Small intestine (tissue), 7 donors: Measurements from ENCODE around the gene TSHZ1. TPM values are rescaled to one million over a fixed set of nuclear protein-coding genes. Genes with fewer than 3 reads are reported as not detected.

Source experiments
- DNase-seq, 2 donors: peaks; one replicate each; pipeline versions ENCODE4 v3.0.0 to v3.0.0-alpha.2; 2013
- FAIRE-seq: peaks from 2 replicates; lab custom pipeline; 2012; peaks lifted over from hg19 to GRCh38; lab: Jason Lieb, UNC
- H3K27ac ChIP-seq, 3 donors: one replicate each; pipeline ENCODE4 v1.5.1; 2013; ENCODE audit warnings: low read length in 2 of 3, mild to moderate bottlenecking in 2 of 3, control low read depth in 1 of 3, inconsistent platforms in 1 of 3, low read depth in 1 of 3, moderate library complexity in 1 of 3
- H3K27me3 ChIP-seq, 3 donors: one replicate each; pipeline ENCODE4 v1.6.1; 2013; ENCODE audit warnings: low read length in 3 of 3, inconsistent platforms in 1 of 3; ENCODE audit not compliant: control insufficient read depth in 3 of 3, insufficient read depth in 3 of 3
- H3K36me3 ChIP-seq, 3 donors: one replicate each; pipeline ENCODE4 v1.6.1; 2013; ENCODE audit warnings: low read length in 3 of 3, inconsistent platforms in 1 of 3, low read depth in 1 of 3, mild to moderate bottlenecking in 1 of 3, moderate library complexity in 1 of 3; ENCODE audit not compliant: control insufficient read depth in 3 of 3, insufficient read depth in 2 of 3
- H3K4me1 ChIP-seq, 3 donors: one replicate each; pipeline ENCODE4 v1.6.1; 2013; ENCODE audit warnings: low read length in 2 of 3, inconsistent platforms in 1 of 3, low read depth in 1 of 3, mild to moderate bottlenecking in 1 of 3, moderate library complexity in 1 of 3; ENCODE audit not compliant: control insufficient read depth in 3 of 3, insufficient read depth in 2 of 3
- H3K4me3 ChIP-seq, 3 donors: one replicate each; pipeline ENCODE4 v1.5.1; 2013; ENCODE audit warnings: low read length in 3 of 3, control low read depth in 1 of 3, inconsistent platforms in 1 of 3, low read depth in 1 of 3, mild to moderate bottlenecking in 1 of 3, moderate library complexity in 1 of 3
- H3K9me3 ChIP-seq, 2 donors: one replicate each; pipeline ENCODE4 v1.6.1; 2013; ENCODE audit warnings: low read depth in 1 of 2, low read length in 1 of 2; ENCODE audit not compliant: control insufficient read depth in 2 of 2, insufficient read depth in 1 of 2
- WGBS, 3 donors: extraction: QIAGEN DNeasy Blood & Tissue Kit; methylation state at CpG; one replicate each; pipeline ENCODE4 v1.1.7; 2013; 5-methylcytosine and 5-hydroxymethylcytosine counted together
- polyA plus RNA-seq, 4 donors: library from polyadenylated mRNA; stranded (reverse) in 3 of 4; unstranded in 1 of 4; fragments of 200-250 nt in 3 of 4; fragments of 120-200 nt in 1 of 4; gene quantifications; one replicate each; pipeline versions ENCODE4 v1.2.1 to v1.2.3, GENCODE V29; 2013
- donor health status: healthy with polysubstance abuse.
- donor health status: control.
- donor health status: control.
- donor health status: Bipolar disorder and iron deficiency.
- donor health status: healthy.

TSHZ1 gene
- polyA plus RNA-seq, 4 donors, result 7.3 to 41.9 (median 10.3) TPM

DNA sequence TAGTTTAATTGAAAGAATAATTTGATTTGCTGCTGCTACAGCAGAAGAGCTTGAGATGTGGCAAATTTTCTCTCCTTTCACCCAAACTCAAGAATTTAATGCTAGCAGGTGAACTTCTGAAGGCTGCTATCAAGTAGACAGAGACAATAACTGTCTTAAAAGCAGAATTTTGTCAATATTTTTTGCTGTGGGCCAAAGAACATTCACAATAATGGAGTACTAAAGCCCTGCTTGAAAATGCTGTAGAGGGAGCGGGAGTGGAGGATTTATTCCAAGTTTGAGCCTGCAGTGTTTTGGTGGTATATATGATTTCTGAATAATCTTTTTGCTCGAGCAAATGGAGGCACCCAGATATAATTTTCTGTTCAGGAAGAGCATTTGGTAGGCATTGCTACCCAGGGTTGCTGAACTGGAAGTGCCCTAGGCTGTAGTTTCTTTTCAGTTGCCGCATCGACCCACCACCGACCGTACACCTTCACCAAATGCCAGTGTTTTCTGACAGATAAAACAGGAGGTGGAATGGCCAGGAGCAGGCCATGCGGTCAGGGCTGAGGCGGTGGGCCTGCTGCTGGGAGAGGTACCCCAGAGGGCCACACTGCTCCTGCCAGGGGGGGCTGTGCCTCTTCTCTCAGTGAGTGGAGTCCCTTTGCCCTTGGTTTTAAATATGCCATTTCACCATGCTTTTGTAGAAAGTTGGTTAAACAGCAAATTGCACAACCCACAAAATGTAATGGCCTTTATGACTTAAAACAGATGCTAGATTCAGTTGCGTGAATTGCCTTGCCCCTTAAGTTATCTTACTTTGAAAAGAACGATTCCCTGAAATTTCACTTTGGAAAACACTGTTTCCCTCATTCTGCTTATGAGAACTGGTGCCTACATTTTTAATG, 36.4 kb downstream of the TSHZ1 start:
- FAIRE-seq, result no peak

DNA sequence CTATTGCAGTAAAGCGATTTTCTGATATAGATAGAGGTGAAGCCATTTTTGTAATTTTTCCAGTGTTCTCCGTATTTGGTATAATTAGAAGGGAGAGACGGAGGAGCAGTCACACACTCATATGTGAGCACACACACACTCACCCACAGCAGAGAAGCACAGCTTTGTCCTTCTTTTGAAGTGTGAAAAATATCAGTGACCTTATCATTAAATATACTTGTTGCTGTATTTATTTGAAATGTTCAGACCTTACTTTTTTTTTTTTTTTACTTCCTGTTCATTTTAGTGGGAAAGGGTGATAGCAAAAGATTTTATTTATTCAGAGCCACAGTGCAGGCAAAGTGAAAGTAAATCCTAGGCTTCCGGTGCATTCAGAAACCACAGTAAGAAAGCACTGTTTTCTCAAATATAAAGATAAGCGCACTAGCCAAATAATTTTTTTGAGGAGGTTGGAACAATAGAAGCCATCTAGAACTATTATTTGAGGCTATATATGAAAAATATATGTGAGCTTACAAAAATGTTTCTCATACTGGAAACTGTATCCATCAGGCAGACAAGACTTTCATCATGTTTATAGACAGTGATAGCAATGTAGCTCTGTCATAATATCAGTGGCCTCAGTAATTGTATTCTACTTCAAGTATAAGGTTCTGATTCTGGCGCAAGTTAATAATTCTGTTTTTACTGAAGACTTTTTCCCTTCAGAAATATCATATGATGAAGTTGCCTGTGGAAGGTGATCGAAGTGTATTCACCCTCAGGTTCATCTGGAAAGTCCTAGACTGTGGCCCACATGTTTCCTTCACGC, 37.2 kb downstream of the TSHZ1 start:
- H3K4me1 ChIP-seq, result peaks cover 7 to 31% (median 12%) of the 10 kb centered on the region in 3 donors

More for the DNA sequence above, 36.4 kb downstream of the TSHZ1 start:
- H3K4me1 ChIP-seq, result peaks cover 7 to 31% (median 12%) of the 10 kb centered on the region in 3 donors
- no peaks in the 10 kb centered on the region for H3K9me3 ChIP-seq
- peak overlapping the region in 2 of 3 donors; percentile 26 to 35 for H3K4me3 ChIP-seq
- peak in 1 of 2 donors; percentile 15 for DNase-seq
- no peaks in the 10 kb centered on the region for H3K27me3 ChIP-seq
- WGBS, 3 donors, result 66 to 73% (median 70%) methylated on average over 10 of the region's 10 CpGs
- H3K27ac ChIP-seq, result peak overlapping the region; percentile 6 to 77 (median 46)
- peaks cover 0 to 14% (median 0%) of the 10 kb centered on the region in 3 donors for H3K36me3 ChIP-seq

DNA sequence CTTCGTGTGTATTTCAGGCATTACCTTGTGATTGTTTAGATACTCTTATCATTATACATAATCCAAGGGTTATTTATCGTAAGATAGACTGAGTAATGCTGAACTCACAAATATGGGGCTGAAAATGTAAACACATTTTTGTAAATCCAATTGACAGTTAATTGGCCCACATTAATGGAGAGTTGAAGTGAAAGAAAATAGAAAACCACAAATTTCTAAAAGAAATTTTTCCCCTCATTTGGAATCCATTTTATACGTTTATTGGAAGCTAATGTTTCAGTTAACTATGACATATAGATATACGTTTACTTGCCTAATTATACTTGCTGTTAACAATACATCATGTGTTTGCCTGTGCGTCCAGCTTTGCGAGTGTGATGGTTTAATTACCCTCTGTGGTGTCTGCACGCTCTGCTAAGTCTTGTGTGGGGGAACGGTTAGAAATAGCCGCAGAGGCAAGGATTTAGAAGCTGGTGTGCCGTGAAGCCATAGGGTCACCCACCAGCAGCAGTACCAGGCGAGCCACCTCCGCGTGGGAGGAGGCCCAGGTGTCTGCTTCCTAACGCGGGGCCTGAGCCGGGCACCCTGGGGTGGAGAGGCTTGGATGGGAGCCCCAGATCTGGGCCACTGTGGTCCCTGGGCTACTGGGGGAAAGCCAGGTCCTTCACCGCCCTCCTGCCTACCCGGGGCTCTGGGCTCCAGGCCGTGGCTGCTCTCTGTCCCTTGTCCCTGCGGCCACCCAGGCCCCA, 38.0 kb downstream of the TSHZ1 start:
- Histone ChIP-seq H3K4me3 (peak overlapping the region in 2 of 3 donors; percentile 23 to 26), H3K9me3 (no peaks in the 10 kb centered on the region), H3K27ac (peak overlapping the region; percentile 60 to 77 (median 62)), H3K36me3 (peaks cover 0 to 14% (median 0%) of the 10 kb centered on the region in 3 donors), H3K27me3 (no peaks in the 10 kb centered on the region), H3K4me1 (peaks cover 6 to 34% (median 14%) of the 10 kb centered on the region in 3 donors)
- FAIRE-seq (no peak), DNase-seq (no peak)
- WGBS, 3 donors, result 82 to 88% (median 83%) methylated on average over 20 of the region's 20 CpGs

More for the DNA sequence above, 37.2 kb downstream of the TSHZ1 start:
- WGBS, 3 donors, result 15 to 23% (median 23%) methylated on average over 8 of the region's 8 CpGs
- H3K27me3 ChIP-seq, result no peaks in the 10 kb centered on the region
- FAIRE-seq, result no peak
- peak overlapping the region; percentile 60 to 77 (median 62) for H3K27ac ChIP-seq
- H3K4me3 ChIP-seq, result peak overlapping the region in 2 of 3 donors; percentile 26 to 35
- H3K9me3 ChIP-seq, result no peaks in the 10 kb centered on the region
- peak; percentile 62 to 77 for DNase-seq
- H3K36me3 ChIP-seq, result peaks cover 0 to 14% (median 0%) of the 10 kb centered on the region in 3 donors

DNA sequence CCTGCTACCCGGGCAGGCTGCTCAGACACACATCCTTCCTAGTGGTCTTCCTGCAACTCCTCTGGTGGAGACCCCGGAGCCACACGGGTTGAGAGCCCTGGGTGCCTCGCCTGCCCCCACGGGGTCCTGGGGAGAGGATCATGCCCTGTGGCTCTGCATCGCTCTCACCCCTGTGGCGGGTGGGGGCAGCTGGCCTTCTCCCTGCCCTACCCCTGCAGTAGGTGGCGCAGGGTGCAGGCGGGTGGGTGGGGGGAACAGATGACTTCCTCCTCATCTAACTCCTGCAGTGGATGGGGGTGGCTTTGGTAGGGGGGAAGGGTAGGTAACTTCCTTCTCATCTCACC, 38.5 kb downstream of the TSHZ1 start:
- 92 to 100% (median 95%) methylated on average over 4 to 9 of the region's 9 CpGs for WGBS, 3 donors

DNA sequence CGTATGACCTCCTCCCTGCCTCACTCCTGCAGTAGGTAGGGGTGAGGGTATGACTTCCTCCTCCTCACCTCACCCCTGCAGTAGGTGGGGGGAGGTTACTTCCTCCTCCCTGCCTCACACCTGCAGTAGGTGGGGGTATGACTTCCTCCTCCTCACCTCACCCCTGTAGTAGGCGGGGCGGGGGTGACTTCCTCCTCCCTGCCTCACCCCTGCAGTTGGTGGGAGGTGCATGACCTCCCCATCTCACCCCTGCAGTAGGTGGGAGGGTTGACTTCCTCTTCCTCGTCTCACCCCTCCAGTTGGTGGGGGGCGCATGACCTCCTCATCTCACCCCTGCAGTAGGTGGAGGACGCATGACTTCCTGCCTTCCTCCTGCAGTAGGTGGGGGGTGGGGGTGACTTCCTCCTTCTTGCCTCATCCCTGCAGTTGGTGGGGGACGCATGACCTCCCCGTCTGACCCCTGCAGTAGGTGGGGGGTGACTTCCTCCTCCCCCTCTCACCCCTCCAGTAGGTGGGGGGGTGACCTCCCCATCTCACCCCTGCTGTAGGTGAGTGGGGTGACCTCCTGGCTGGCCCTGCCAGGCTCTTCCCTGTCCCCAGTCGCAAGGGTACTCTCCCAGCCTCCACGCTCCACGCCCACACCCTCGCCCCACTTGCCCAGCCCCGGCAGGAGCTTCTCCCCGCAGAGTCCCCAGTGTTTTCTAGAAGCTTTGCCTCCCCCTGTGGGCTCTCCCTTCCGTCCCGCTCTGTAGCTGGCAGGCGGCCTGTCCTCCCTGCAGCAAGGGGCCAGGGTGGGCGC, 39.3 kb downstream of the TSHZ1 start:
- Histone ChIP-seq H3K27me3 (no peaks in the 10 kb centered on the region), H3K27ac (peak overlapping the region in 2 of 3 donors; percentile 12 to 48), H3K9me3 (no peaks in the 10 kb centered on the region), H3K4me1 (peaks cover 6 to 40% (median 14%) of the 10 kb centered on the region in 3 donors), H3K4me3 (no peak overlapping the region), H3K36me3 (peaks cover 0 to 14% (median 0%) of the 10 kb centered on the region in 3 donors)
- no peak for FAIRE-seq
- DNase-seq, result no peak
- 82 to 92% (median 87%) methylated on average over 17 to 18 of the region's 18 CpGs for WGBS, 3 donors

More for the DNA sequence above, 38.5 kb downstream of the TSHZ1 start:
- Histone ChIP-seq H3K27me3 (no peaks in the 10 kb centered on the region), H3K4me3 (no peak overlapping the region), H3K4me1 (peaks cover 6 to 39% (median 14%) of the 10 kb centered on the region in 3 donors), H3K27ac (peak overlapping the region in 2 of 3 donors; percentile 12 to 77), H3K36me3 (peaks cover 0 to 14% (median 0%) of the 10 kb centered on the region in 3 donors), H3K9me3 (no peaks in the 10 kb centered on the region)
- FAIRE-seq, result no peak
- DNase-seq, result no peak

DNA sequence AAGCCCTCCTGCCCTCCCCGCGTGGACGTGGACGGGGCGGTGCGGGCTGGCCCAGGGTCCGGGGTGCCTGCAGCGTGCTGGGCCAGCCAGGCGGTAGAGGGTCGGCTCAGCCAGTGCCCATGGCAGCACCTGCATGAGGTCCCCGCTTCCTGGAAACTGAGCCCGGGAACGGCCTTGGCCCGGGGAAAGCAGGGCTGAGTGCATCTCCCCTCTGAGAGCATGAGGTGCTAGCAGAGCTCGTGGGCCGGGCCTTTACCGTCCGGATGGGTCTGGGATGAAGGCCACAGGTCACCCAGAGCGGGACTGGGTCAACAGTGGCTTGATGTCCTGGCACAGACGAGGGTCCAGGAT, 39.8 kb downstream of the TSHZ1 start:
- Histone ChIP-seq H3K27me3 (no peaks in the 10 kb centered on the region), H3K9me3 (no peaks in the 10 kb centered on the region), H3K27ac (no peak overlapping the region), H3K4me1 (peaks cover 6 to 44% (median 16%) of the 10 kb centered on the region in 3 donors), H3K36me3 (peaks cover 0 to 14% (median 0%) of the 10 kb centered on the region in 3 donors), H3K4me3 (no peak overlapping the region)
- no peak for FAIRE-seq
- WGBS, 3 donors, result 93 to 98% (median 95%) methylated on average over 20 of the region's 20 CpGs
- DNase-seq, result no peak

DNA sequence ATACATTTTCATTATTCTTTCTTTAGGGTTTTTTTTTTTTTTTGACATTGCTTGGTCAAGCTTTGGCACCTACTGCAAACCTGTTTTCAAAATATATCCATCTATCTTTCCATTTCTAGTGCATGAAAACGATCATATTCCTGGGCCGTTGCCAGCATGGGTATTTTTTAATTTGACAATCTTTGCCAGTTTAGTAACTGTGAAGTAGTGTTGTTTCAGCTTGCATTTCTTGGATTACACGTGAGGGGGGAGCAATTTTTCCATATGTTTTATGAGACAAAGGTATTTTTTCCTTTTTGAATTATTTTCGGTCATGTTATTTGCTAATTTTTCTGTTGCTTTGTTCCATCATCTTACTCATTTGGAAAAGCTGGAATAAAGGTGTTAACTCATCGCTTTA, 40.9 kb downstream of the TSHZ1 start:
- WGBS, 3 donors, result 81 to 87% (median 85%) methylated on average over 5 of the region's 5 CpGs
- H3K9me3 ChIP-seq, result no peaks in the 10 kb centered on the region
- FAIRE-seq (no peak), DNase-seq (no peak)
- no peaks in the 10 kb centered on the region for H3K27me3 ChIP-seq
- H3K4me3 ChIP-seq, result no peak overlapping the region
- H3K27ac ChIP-seq, result no peak overlapping the region
- H3K36me3 ChIP-seq, result peaks cover 0 to 14% (median 0%) of the 10 kb centered on the region in 3 donors
- peaks cover 6 to 41% (median 19%) of the 10 kb centered on the region in 3 donors for H3K4me1 ChIP-seq
